K562 (cell line): ENCODE data around the gene SP6. TPM values are rescaled to one million over a fixed set of nuclear protein-coding genes. Genes with fewer than 3 reads are reported as not detected.
A peak's percentile ranks its signal among the peaks of the same experiment; 100 is the strongest.

Source experiments
- CAMTA2 ChIP-seq: fragments of 250-450 bp; sonication (Bioruptor Pico); conservative IDR thresholded peaks from 2 replicates; pipeline ENCODE4 v1.5.1; 2022
- CBFA2T3 ChIP-seq: fragments of 450-650 bp; IDR thresholded peaks from 2 replicates; pipeline ENCODE4 v1.6.1; 2017
- CBX2 ChIP-seq: fragments of 200-600 bp; sonication (generic); IDR thresholded peaks from one replicate; pipeline ENCODE4 v1.6.1; 2012; ENCODE audit warnings: mild to moderate bottlenecking, low read length, inconsistent platforms; ENCODE audit not compliant: insufficient read depth, poor library complexity, severe bottlenecking
- CEBPB ChIP-seq: fragments of 450-650 bp; IDR thresholded peaks from 2 replicates; pipeline ENCODE4 v1.6.1; 2016; ENCODE audit warnings: missing genetic modification characterization, missing compliant biosample characterization
- GABPA ChIP-seq: fragments of 200-800 bp; sonication (Bioruptor generic); conservative IDR thresholded peaks from 2 replicates; pipeline ENCODE4 v1.6.1; 2016; ENCODE audit warnings: low read depth, missing genetic modification characterization, missing compliant biosample characterization
- PTBP1 ChIP-seq: fragments of 200-400 bp; formaldehyde crosslinking; IDR thresholded peaks from 2 replicates; pipeline ENCODE4 v1.6.1; 2017; ENCODE audit warnings: low read depth, low read length
- RHOXF2B ChIP-seq: fragments of 250-450 bp; sonication (Bioruptor Pico); conservative IDR thresholded peaks from 2 replicates; pipeline ENCODE4 v1.5.1; 2021
- RNF2 ChIP-seq: sonication (generic); IDR thresholded peaks from 2 replicates; pipeline ENCODE4 v1.6.1; 2016
- SIRT6 ChIP-seq: IDR thresholded peaks from one replicate; pipeline ENCODE4 v1.6.1; 2012; ENCODE audit warnings: low read depth, mild to moderate bottlenecking, control low read depth, inconsistent platforms, low read length, moderate library complexity
- SMAD3 ChIP-seq: fragments of 450-650 bp; formaldehyde crosslinking; conservative IDR thresholded peaks from 2 replicates; pipeline ENCODE4 v1.4.0; 2020; ENCODE audit warnings: mild to moderate bottlenecking
- SMARCB1 ChIP-seq: IDR thresholded peaks from 2 replicates; pipeline ENCODE4 v1.6.1; 2011; ENCODE audit warnings: improper control_type of control experiment, low read depth; ENCODE audit not compliant: insufficient read length
- SPI1 ChIP-seq: IDR thresholded peaks from 2 replicates; pipeline ENCODE4 v1.6.1; 2011; ENCODE audit warnings: low read depth, low read length, control low read depth, borderline replicate concordance
- TAL1 ChIP-seq: fragments of 450-650 bp; IDR thresholded peaks from 2 replicates; pipeline ENCODE4 v1.6.1; 2016; ENCODE audit warnings: mild to moderate bottlenecking
- ZC3H8 ChIP-seq: fragments of 450-650 bp; IDR thresholded peaks from 2 replicates; pipeline ENCODE4 v1.6.1; 2017
- ZNF175 ChIP-seq: fragments of 200-800 bp; sonication (Bioruptor generic); IDR thresholded peaks from 2 replicates; pipeline ENCODE4 v1.6.1; 2016; ENCODE audit warnings: low read depth, mild to moderate bottlenecking, missing genetic modification characterization, missing compliant biosample characterization
- ZNF24 ChIP-seq: fragments of 450-650 bp; IDR thresholded peaks from 2 replicates; pipeline ENCODE4 v1.6.1; 2016
- ZNF431 ChIP-seq: sonication (generic); formaldehyde crosslinking; IDR thresholded peaks from 2 replicates; pipeline ENCODE4 v1.8.0; 2022; ENCODE audit warnings: mild to moderate bottlenecking, missing genetic modification reagents
- ZNF707 ChIP-seq: fragments of 250-450 bp; sonication (Bioruptor Pico); conservative IDR thresholded peaks from 2 replicates; pipeline ENCODE4 v1.8.0; 2022; ENCODE audit warnings: inconsistent platforms, mild to moderate bottlenecking, moderate library complexity
- polyA plus RNA-seq, 8 experiments: library from polyadenylated mRNA; depleted of rRNA in 4 of 8; stranded (reverse) in 5 of 8; unstranded in 3 of 8; fragments of >200 nt; fragmentation: Nextera tagmentation in 2 of 8; fragmentation: Illumina TruSeq in 1 of 8; extraction: Ambion mirVana in 2 of 8; extraction: Trizol in 1 of 8; gene quantifications; 2 replicates each; pipeline versions ENCODE4 v1.2.1 to v1.2.3, GENCODE V29; 2011 to 2014; ENCODE audit warnings: inconsistent platforms in 1 of 8, missing spikeins in 1 of 8
- total RNA-seq, 7 experiments: library from RNA; depleted of rRNA in 6 of 7; stranded (reverse); fragments of >200 nt in 6 of 7; fragmentation: Illumina TruSeq in 2 of 7; extraction: Trizol in 2 of 7; gene quantifications; 2 replicates each; pipeline versions ENCODE4 v1.2.1 to v1.2.3, GENCODE V29; 2011 to 2021; ENCODE audit warnings: low replicate concordance in 1 of 7
- TF ChIP-seq, protein P1 (sequence below): sonication (generic); formaldehyde crosslinking; IDR thresholded peaks from 2 replicates; pipeline ENCODE4 v1.8.0; 2022; ENCODE audit warnings: mild to moderate bottlenecking, missing genetic modification reagents
- TF ChIP-seq, protein P2 (sequence below): fragments of 450-650 bp; IDR thresholded peaks from 2 replicates; pipeline ENCODE4 v1.6.1; 2018; ENCODE audit not compliant: partially characterized antibody
- TF ChIP-seq, protein P3 (sequence below), 2 experiments: fragments of 250-450 bp in 1 of 2; fragments of 450-650 bp in 1 of 2; sonication (Bioruptor Pico) in 1 of 2; IDR thresholded peaks; 2 replicates each; pipeline versions ENCODE4 v1.6.1 to v1.8.0; 2016 to 2021; ENCODE audit warnings: mild to moderate bottlenecking in 2 of 2, moderate library complexity in 2 of 2, missing compliant biosample characterization in 1 of 2, missing genetic modification characterization in 1 of 2
- TF ChIP-seq, protein P4 (sequence below): fragments of 250-450 bp; sonication (Bioruptor Pico); IDR thresholded peaks from 2 replicates; pipeline ENCODE4 v1.4.0; 2020

The SP6 gene
- total and polyA plus RNA-seq, 9 of the 15 experiments (the other 6 are each of a cell fraction or from before 2014, with no cell fraction given) = 0.11 to 7.9 (median 2.2) TPM

DNA sequence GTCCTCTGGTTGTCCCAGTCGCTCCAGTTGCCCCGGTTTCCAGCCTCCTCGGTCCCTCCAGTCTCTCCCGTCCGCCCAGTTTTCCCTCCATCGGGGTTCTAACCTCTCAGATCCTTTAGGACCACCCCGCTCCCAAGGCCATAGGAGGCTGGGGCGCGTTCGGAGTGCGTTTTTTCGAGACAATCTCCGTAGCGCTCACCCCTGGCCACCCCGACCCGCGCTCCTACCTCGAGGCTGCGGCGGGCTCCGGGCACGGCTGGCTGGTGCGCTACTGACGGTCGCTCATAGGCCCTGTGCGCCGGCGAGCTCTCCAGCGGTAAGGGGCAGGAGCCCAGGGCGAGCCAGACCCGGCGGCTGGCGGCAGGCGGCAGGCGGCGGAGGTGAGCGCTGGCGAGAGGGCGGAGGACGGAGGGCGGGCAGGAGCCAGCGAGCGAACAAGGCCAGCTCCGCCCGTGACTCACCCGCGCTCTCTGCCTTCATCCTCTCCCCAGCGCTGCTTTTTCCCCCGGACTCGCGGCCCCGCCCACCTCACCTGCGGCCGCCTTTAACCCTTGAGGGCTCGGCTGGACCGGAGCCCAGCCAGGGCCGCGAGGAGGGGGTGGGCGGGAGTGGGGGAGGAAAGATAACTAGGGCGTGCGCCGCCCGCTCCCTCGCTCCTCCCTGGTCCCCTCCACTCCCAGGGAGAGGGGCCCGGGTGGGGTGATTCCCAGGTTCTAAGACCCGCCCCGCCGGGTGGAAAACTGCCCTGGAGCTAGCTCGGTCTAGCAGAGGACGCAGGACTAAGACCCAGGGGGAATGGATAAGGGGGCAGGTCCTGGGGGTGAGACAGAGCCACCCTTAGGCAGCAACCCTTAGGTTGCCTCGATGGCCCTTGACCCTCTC lies at the start of gene SP6 (continued):
- TF ChIP-seq, protein P1, sequence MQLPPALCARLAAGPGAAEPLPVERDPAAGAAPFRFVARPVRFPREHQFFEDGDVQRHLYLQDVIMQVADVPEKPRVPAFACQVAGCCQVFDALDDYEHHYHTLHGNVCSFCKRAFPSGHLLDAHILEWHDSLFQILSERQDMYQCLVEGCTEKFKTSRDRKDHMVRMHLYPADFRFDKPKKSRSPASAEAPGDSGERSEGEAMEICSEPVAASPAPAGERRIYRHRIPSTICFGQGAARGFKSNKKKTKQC (CRISPR knock-in tag) = peak; percentile 10; the same call in 1 of the 2 replicates
- TF ChIP-seq ZNF24 (peak; percentile 33; the same call in 1 of the 2 replicates), ZNF175 (CRISPR knock-in tag) (0 out of 2 replicates have a peak, but pooled peaks have one; percentile 21), TAL1 (no peak), CEBPB (tag) (no peak), SIRT6 (no peak), SMARCB1 (no peak), PTBP1 (no peak), CAMTA2 (CRISPR knock-in tag) (no peak), SPI1 (no peak), ZNF707 (CRISPR knock-in tag) (no peak), RHOXF2B (CRISPR knock-in tag) (no peak), ZNF431 (CRISPR knock-in tag) (no peak), SMAD3 (CRISPR knock-in tag) (no peak), RNF2 (no peak), CBFA2T3 (0 out of 2 replicates have a peak, but pooled peaks have one; percentile 14), ZC3H8 (no peak), CBX2 (no peak), GABPA (tag) (no peak)
- TF ChIP-seq, protein P2, sequence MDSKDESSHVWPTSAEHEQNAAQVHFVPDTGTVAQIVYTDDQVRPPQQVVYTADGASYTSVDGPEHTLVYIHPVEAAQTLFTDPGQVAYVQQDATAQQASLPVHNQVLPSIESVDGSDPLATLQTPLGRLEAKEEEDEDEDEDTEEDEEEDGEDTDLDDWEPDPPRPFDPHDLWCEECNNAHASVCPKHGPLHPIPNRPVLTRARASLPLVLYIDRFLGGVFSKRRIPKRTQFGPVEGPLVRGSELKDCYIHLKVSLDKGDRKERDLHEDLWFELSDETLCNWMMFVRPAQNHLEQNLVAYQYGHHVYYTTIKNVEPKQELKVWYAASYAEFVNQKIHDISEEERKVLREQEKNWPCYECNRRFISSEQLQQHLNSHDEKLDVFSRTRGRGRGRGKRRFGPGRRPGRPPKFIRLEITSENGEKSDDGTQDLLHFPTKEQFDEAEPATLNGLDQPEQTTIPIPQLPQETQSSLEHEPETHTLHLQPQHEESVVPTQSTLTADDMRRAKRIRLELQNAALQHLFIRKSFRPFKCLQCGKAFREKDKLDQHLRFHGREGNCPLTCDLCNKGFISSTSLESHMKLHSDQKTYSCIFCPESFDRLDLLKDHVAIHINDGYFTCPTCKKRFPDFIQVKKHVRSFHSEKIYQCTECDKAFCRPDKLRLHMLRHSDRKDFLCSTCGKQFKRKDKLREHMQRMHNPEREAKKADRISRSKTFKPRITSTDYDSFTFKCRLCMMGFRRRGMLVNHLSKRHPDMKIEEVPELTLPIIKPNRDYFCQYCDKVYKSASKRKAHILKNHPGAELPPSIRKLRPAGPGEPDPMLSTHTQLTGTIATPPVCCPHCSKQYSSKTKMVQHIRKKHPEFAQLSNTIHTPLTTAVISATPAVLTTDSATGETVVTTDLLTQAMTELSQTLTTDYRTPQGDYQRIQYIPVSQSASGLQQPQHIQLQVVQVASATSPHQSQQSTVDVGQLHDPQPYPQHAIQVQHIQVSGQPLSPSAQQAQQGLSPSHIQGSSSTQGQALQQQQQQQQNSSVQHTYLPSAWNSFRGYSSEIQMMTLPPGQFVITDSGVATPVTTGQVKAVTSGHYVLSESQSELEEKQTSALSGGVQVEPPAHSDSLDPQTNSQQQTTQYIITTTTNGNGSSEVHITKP = peak; percentile 76
- TF ChIP-seq, protein P3, sequence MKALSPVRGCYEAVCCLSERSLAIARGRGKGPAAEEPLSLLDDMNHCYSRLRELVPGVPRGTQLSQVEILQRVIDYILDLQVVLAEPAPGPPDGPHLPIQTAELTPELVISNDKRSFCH (CRISPR knock-in tag; IDR thresholded peaks at IDR 0.05) = no peak
- TF ChIP-seq, protein P3 (tag; IDR thresholded peaks at IDR 0.05) = no peak
- TF ChIP-seq, protein P4, sequence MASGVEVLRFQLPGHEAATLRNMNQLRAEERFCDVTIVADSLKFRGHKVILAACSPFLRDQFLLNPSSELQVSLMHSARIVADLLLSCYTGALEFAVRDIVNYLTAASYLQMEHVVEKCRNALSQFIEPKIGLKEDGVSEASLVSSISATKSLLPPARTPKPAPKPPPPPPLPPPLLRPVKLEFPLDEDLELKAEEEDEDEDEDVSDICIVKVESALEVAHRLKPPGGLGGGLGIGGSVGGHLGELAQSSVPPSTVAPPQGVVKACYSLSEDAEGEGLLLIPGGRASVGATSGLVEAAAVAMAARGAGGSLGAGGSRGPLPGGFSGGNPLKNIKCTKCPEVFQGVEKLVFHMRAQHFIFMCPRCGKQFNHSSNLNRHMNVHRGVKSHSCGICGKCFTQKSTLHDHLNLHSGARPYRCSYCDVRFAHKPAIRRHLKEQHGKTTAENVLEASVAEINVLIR (CRISPR knock-in tag) = no peak
